H1 (cell line): ENCODE results near the gene TCTN3. TPM values are rescaled to one million over a fixed set of nuclear protein-coding genes. Genes with fewer than 3 reads are reported as not detected.

Experiments used
- CTCF ChIA-PET: fragments of 300-600 bp; sonication (Branson Sonifier 250); formaldehyde crosslinking; loops from one replicate; lab custom pipeline; 2021; ENCODE audit not compliant: partially characterized antibody; lab: Charles Lee
- POLR2A ChIA-PET: fragments of 300-600 bp; sonication (Branson Sonifier 250); formaldehyde crosslinking; loops from one replicate; lab custom pipeline; 2021; ENCODE audit warnings: inconsistent platforms; ENCODE audit not compliant: partially characterized antibody; lab: Charles Lee
- DNase-seq, 2 experiments: peaks; one replicate each; pipeline versions ENCODE4 v3.0.0 to v3.0.0-alpha.2; 2010 to 2022; ENCODE audit warnings: low spot score in 2 of 2, low read depth in 1 of 2, mixed read lengths in 1 of 2
- FAIRE-seq: peaks from 2 replicates; lab custom pipeline; 2011; peaks lifted over from hg19 to GRCh38; lab: Jason Lieb, UNC
- H2AFZ ChIP-seq: 2 replicates; pipeline ENCODE4 v1.8.1; 2012; ENCODE audit warnings: low read length, inconsistent platforms
- H2AK5ac ChIP-seq: 2 replicates; pipeline ENCODE4 v1.6.1; 2013; ENCODE audit warnings: low read depth, low read length
- H2BK120ac ChIP-seq: replicated peaks from 2 replicates; pipeline ENCODE3; 2013; ENCODE audit warnings: low read depth, low read length, inconsistent platforms
- H2BK12ac ChIP-seq: 2 replicates; pipeline ENCODE4 v1.6.1; 2013; ENCODE audit warnings: low read depth, low read length
- H2BK15ac ChIP-seq: 2 replicates; pipeline ENCODE4 v1.6.1; 2013; ENCODE audit warnings: low read length
- H2BK20ac ChIP-seq: 2 replicates; pipeline ENCODE4 v1.6.1; 2013; ENCODE audit warnings: low read length
- H2BK5ac ChIP-seq: 2 replicates; pipeline ENCODE4 v1.6.1; 2013; ENCODE audit warnings: low read depth, low read length
- H3K14ac ChIP-seq: 2 replicates; pipeline ENCODE4 v1.6.1; 2013; ENCODE audit warnings: inconsistent platforms; ENCODE audit not compliant: insufficient read length
- H3K18ac ChIP-seq: 2 replicates; pipeline ENCODE4 v1.6.1; 2013; ENCODE audit warnings: low read length; ENCODE audit errors: extremely low read depth
- H3K23ac ChIP-seq: 2 replicates; pipeline ENCODE4 v1.6.1; 2013; ENCODE audit warnings: inconsistent platforms; ENCODE audit not compliant: insufficient read length
- H3K23me2 ChIP-seq: 2 replicates; pipeline ENCODE4 v1.6.1; 2013; ENCODE audit warnings: low read depth, low read length
- H3K27ac ChIP-seq: 2 replicates; pipeline ENCODE4 v1.6.1; 2011; ENCODE audit warnings: low read depth, low read length, inconsistent platforms
- H3K27me3 ChIP-seq, 4 experiments: replicated peaks in 1 of 4; 1 replicate in 1 of 4; 2 replicates in 3 of 4; pipeline versions ENCODE4 v1.6.1 to v1.8.1; 2011 to 2013; ENCODE audit warnings: low read length in 3 of 4, mild to moderate bottlenecking in 3 of 4, inconsistent platforms in 2 of 4, mixed read lengths in 2 of 4, moderate library complexity in 1 of 4; ENCODE audit not compliant: control insufficient read depth in 3 of 4, insufficient read depth in 3 of 4; ENCODE audit errors: extremely low read depth in 1 of 4
- H3K36me3 ChIP-seq, 4 experiments: 2 replicates each; pipeline versions ENCODE4 v1.6.1 to v1.8.1; 2011 to 2013; ENCODE audit warnings: mild to moderate bottlenecking in 4 of 4, low read length in 3 of 4, moderate library complexity in 2 of 4, control low read depth in 1 of 4, inconsistent platforms in 1 of 4; ENCODE audit not compliant: insufficient read depth in 4 of 4, control insufficient read depth in 2 of 4
- H3K4ac ChIP-seq: replicated peaks from 2 replicates; pipeline ENCODE3; 2013; ENCODE audit warnings: low read length, low read depth, mixed read lengths, inconsistent platforms; ENCODE audit not compliant: insufficient read length
- H3K4me1 ChIP-seq, 4 experiments: replicated peaks in 1 of 4; 1 replicate in 1 of 4; 2 replicates in 3 of 4; pipeline versions ENCODE4 v1.6.1 to v1.8.1; 2011 to 2013; ENCODE audit warnings: low read length in 3 of 4, inconsistent platforms in 2 of 4, mixed read lengths in 1 of 4; ENCODE audit not compliant: insufficient read depth in 4 of 4, control insufficient read depth in 3 of 4
- H3K4me2 ChIP-seq, 2 experiments: 2 replicates each; pipeline versions ENCODE4 v1.6.1 to v1.8.1; 2011 to 2013; ENCODE audit warnings: low read depth in 2 of 2, low read length in 2 of 2, control low read depth in 1 of 2, inconsistent platforms in 1 of 2, mild to moderate bottlenecking in 1 of 2; ENCODE audit not compliant: insufficient read depth in 1 of 2
- H3K4me3 ChIP-seq, 4 experiments: fragments of 200-600, 300-600 bp in 1 of 4; sonication (generic), shearing (Covaris generic), sonication (Bioruptor Twin) in 1 of 4; 2 replicates each; pipeline versions ENCODE4 v1.5.1 to v1.8.1; 2011 to 2016; ENCODE audit warnings: low read length in 4 of 4, low read depth in 3 of 4, control low read depth in 2 of 4, inconsistent platforms in 2 of 4, mild to moderate bottlenecking in 2 of 4, mixed read lengths in 1 of 4, moderate library complexity in 1 of 4; ENCODE audit not compliant: insufficient read depth in 2 of 4; ENCODE audit errors: extremely low read depth in 1 of 4
- H3K56ac ChIP-seq: replicated peaks from 2 replicates; pipeline ENCODE3; 2013; ENCODE audit warnings: low read depth, mild to moderate bottlenecking, mixed read lengths, low read length, inconsistent platforms; ENCODE audit not compliant: insufficient read length
- H3K79me1 ChIP-seq: 2 replicates; pipeline ENCODE4 v1.6.1; 2013; ENCODE audit warnings: low read depth, low read length, control low read depth
- H3K79me2 ChIP-seq, 2 experiments: 2 replicates each; pipeline versions ENCODE4 v1.6.1 to v1.8.1; 2012 to 2013; ENCODE audit warnings: low read length in 2 of 2, mild to moderate bottlenecking in 2 of 2, inconsistent platforms in 1 of 2; ENCODE audit not compliant: insufficient read depth in 2 of 2, control insufficient read depth in 1 of 2
- H3K9ac ChIP-seq, 4 experiments: replicated peaks in 1 of 4; 1 replicate in 1 of 4; 2 replicates in 3 of 4; pipeline versions ENCODE4 v1.6.1 to v1.8.1; 2011 to 2013; ENCODE audit warnings: low read depth in 3 of 4, low read length in 3 of 4, control low read depth in 2 of 4, mild to moderate bottlenecking in 2 of 4, moderate library complexity in 2 of 4, inconsistent platforms in 1 of 4; ENCODE audit errors: extremely low read depth in 1 of 4
- H3K9me3 ChIP-seq, 2 experiments: 2 replicates each; pipeline versions ENCODE4 v1.6.1 to v1.8.1; 2012 to 2013; ENCODE audit warnings: mild to moderate bottlenecking in 2 of 2, moderate library complexity in 2 of 2, control low read depth in 1 of 2, inconsistent platforms in 1 of 2, low read depth in 1 of 2, low read length in 1 of 2, mixed read lengths in 1 of 2; ENCODE audit not compliant: insufficient read depth in 2 of 2
- H4K20me1 ChIP-seq, 2 experiments: replicated peaks in 1 of 2; 2 replicates each; pipeline versions ENCODE3 to v1.8.1; 2011 to 2013; ENCODE audit warnings: inconsistent platforms in 2 of 2, low read length in 2 of 2, mild to moderate bottlenecking in 1 of 2; ENCODE audit not compliant: insufficient read depth in 2 of 2, control insufficient read depth in 1 of 2
- H4K5ac ChIP-seq: 2 replicates; pipeline ENCODE4 v1.6.1; 2013; ENCODE audit warnings: low read length, low read depth, mixed read lengths, inconsistent platforms; ENCODE audit not compliant: insufficient read length
- H4K8ac ChIP-seq: 2 replicates; pipeline ENCODE4 v1.8.0; 2013; ENCODE audit warnings: mild to moderate bottlenecking, moderate library complexity, low read length, inconsistent platforms; ENCODE audit not compliant: insufficient read depth; ENCODE audit errors: extremely low read depth
- H4K91ac ChIP-seq: replicated peaks from 2 replicates; pipeline ENCODE3; 2013; ENCODE audit warnings: low read length, mixed read lengths, inconsistent platforms; ENCODE audit not compliant: insufficient read length
- CREB1 ChIP-seq: IDR thresholded peaks from 2 replicates; pipeline ENCODE4 v1.6.1; 2012; ENCODE audit warnings: inconsistent platforms
- CTCF ChIP-seq, 3 experiments: IDR thresholded peaks; 1 replicate in 2 of 3; 2 replicates in 1 of 3; pipeline versions ENCODE4 v1.5.1 to v1.6.1; 2011; ENCODE audit warnings: low read length in 3 of 3, mild to moderate bottlenecking in 3 of 3, inconsistent platforms in 2 of 3, low read depth in 1 of 3, moderate library complexity in 1 of 3; ENCODE audit not compliant: insufficient read depth in 1 of 3; ENCODE audit errors: control extremely low read depth in 1 of 3
- HDAC6 ChIP-seq: IDR thresholded peaks from one replicate; pipeline ENCODE4 v1.7.1; 2012; ENCODE audit warnings: low read depth, mild to moderate bottlenecking, inconsistent platforms, low read length, moderate library complexity
- JUN ChIP-seq: IDR thresholded peaks from 2 replicates; pipeline ENCODE4 v1.6.1; 2011; ENCODE audit warnings: low read depth, mild to moderate bottlenecking, improper control_type of control experiment, low read length
- KDM5A ChIP-seq: fragments of 200-600 bp; IDR thresholded peaks from 2 replicates; pipeline ENCODE4 v1.7.1; 2012; ENCODE audit warnings: mild to moderate bottlenecking, low read length, inconsistent platforms, mixed read lengths
- MAFK ChIP-seq: IDR thresholded peaks from 2 replicates; pipeline ENCODE4 v1.6.1; 2012; ENCODE audit warnings: low read depth, mild to moderate bottlenecking, improper control_type of control experiment, low read length
- NANOG ChIP-seq: IDR thresholded peaks from 2 replicates; pipeline ENCODE4 v1.6.1; 2011; ENCODE audit warnings: low read length, low read depth, mild to moderate bottlenecking, inconsistent platforms; ENCODE audit not compliant: insufficient read depth, poor library complexity, severe bottlenecking
- POU5F1 ChIP-seq: IDR thresholded peaks from 2 replicates; pipeline ENCODE4 v1.6.1; 2011; ENCODE audit warnings: low read depth, mild to moderate bottlenecking, low read length, moderate library complexity
- RXRA ChIP-seq: IDR thresholded peaks from 2 replicates; pipeline ENCODE4 v1.6.1; 2011; ENCODE audit warnings: low read depth, mild to moderate bottlenecking, low read length, moderate library complexity; ENCODE audit not compliant: insufficient read depth
- SP2 ChIP-seq: IDR thresholded peaks from 2 replicates; pipeline ENCODE4 v1.6.1; 2012; ENCODE audit warnings: mild to moderate bottlenecking, low read length, inconsistent platforms
- ZNF274 ChIP-seq: IDR thresholded peaks from 2 replicates; pipeline ENCODE4 v1.7.0; 2012; ENCODE audit warnings: low read length, borderline replicate concordance; ENCODE audit errors: extremely low read depth
- WGBS, 2 experiments: shearing (Covaris generic) in 1 of 2; methylation state at CpG; one replicate each; pipeline versions ENCODE4 v1.1.6 to v1.1.7; 2013 to 2015; ENCODE audit warnings: low lambda C conversion rate in 2 of 2, mixed read lengths in 2 of 2, inconsistent platforms in 1 of 2, low coverage in 1 of 2, missing lambda C conversion rate in 1 of 2; ENCODE audit not compliant: insufficient replicate concordance in 2 of 2, insufficient coverage in 1 of 2, insufficient read length in 1 of 2; ENCODE audit errors: extremely low coverage in 1 of 2, missing lambda C conversion rate in 1 of 2; 5-methylcytosine and 5-hydroxymethylcytosine counted together
- polyA plus RNA-seq, 7 experiments: library from polyadenylated mRNA; depleted of rRNA in 3 of 7; stranded (reverse) in 5 of 7; unstranded in 2 of 7; fragments of >200 nt in 5 of 7; fragments of 200-250 nt in 2 of 7; gene quantifications; 1 replicate in 5 of 7; 2 replicates in 1 of 7; 4 replicates in 1 of 7; pipeline versions ENCODE4 v1.2.1 to v1.2.3, GENCODE V29; 2011 to 2013; ENCODE audit warnings: missing spikeins in 2 of 7, mixed read lengths in 2 of 7
- total RNA-seq: library from RNA; stranded (reverse); fragmentation: NEBNext Ultra II Directional; extraction: Animal tissue kit (Norgen Biotek cat#: 25700); gene quantifications from 2 replicates; pipeline ENCODE4 v1.2.1, GENCODE V29; 2021
- TF ChIP-seq, protein P1 (sequence below): IDR thresholded peaks from 2 replicates; pipeline ENCODE4 v1.6.1; 2012; ENCODE audit warnings: inconsistent platforms

TCTN3 gene
- total and polyA plus RNA-seq, 2 of the 8 experiments (the other 6 are each of a cell fraction or from before 2014, with no cell fraction given): 34.7 to 39.8 TPM

- H3K4me3 ChIP-seq: no peak overlapping the region
- H4K8ac ChIP-seq: no peak overlapping the region
- H2BK120ac ChIP-seq: no peak overlapping the region
- H3K14ac ChIP-seq: no peak overlapping the region
- no peaks in the 10 kb centered on the region for H3K79me2 ChIP-seq
- no peaks in the 10 kb centered on the region for H3K79me1 ChIP-seq
- CTCF ChIA-PET: no interaction called here
- POLR2A ChIA-PET: no interaction called here
- no peaks in the 10 kb centered on the region for H3K9me3 ChIP-seq
- FAIRE-seq (no peak), DNase-seq (no peak)
- H3K56ac ChIP-seq: no peak overlapping the region
- no peak overlapping the region for H3K27ac ChIP-seq
- peaks cover 0 to 3% of the 10 kb centered on the region in 2 experiments for H4K20me1 ChIP-seq
- H3K4me1 ChIP-seq: no peaks in the 10 kb centered on the region
- no peak overlapping the region for H3K4me2 ChIP-seq
- no peaks in the 10 kb centered on the region for H3K23me2 ChIP-seq
- H3K18ac ChIP-seq: no peak overlapping the region
- H2BK12ac ChIP-seq: no peak overlapping the region
- WGBS, 2 experiments: 85% methylated on average over 4 of the region's 4 CpGs; no CpG with 5 or more reads in 1 of the 2 experiments
- H3K4ac ChIP-seq: no peak overlapping the region
- no peak overlapping the region for H4K5ac ChIP-seq
- H2AFZ ChIP-seq: no peak overlapping the region
- H3K23ac ChIP-seq: no peak overlapping the region
- no peak overlapping the region for H2BK15ac ChIP-seq
- no peaks in the 10 kb centered on the region for H3K27me3 ChIP-seq
- no peak overlapping the region for H2BK20ac ChIP-seq
- no peak overlapping the region for H2BK5ac ChIP-seq
- H2AK5ac ChIP-seq: no peak overlapping the region
- H3K9ac ChIP-seq: no peak overlapping the region
- H4K91ac ChIP-seq: no peak overlapping the region
- peaks cover 2 to 49% (median 28%) of the 10 kb centered on the region in 4 experiments; a peak in 6 of 8 replicates for H3K36me3 ChIP-seq
- no peak for TF ChIP-seq NANOG
- no peak for TF ChIP-seq MAFK
- no peak for TF ChIP-seq ZNF274
- no peak for TF ChIP-seq RXRA
- TF ChIP-seq JUN: no peak
- TF ChIP-seq HDAC6: no peak
- TF ChIP-seq KDM5A: no peak
- no peak for TF ChIP-seq SP2
- TF ChIP-seq, protein P1, sequence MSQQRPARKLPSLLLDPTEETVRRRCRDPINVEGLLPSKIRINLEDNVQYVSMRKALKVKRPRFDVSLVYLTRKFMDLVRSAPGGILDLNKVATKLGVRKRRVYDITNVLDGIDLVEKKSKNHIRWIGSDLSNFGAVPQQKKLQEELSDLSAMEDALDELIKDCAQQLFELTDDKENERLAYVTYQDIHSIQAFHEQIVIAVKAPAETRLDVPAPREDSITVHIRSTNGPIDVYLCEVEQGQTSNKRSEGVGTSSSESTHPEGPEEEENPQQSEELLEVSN: no peak
- TF ChIP-seq CTCF (IDR thresholded peaks at IDR 0.05; ENCODE audit: control extremely low read depth in 1 of 3, insufficient read depth in 1 of 3, low read depth in 1 of 3, low read length in 3 of 3): no peak
- TF ChIP-seq POU5F1: no peak
- no peak for TF ChIP-seq CREB1
Measured at GRCh38 chr10:95626500-95626899, 67.2 kb downstream of the TCTN3 start.
